ENCODE results near the gene SMIM33. TPM values are rescaled to one million over a fixed set of nuclear protein-coding genes. Genes with fewer than 3 reads are reported as not detected.
A peak's percentile ranks its signal among the peaks of the same experiment; 100 is the strongest.

The SMIM33 gene
- total and polyA plus RNA-seq, 9 of the 15 experiments (the other 6 are each of a cell fraction or from before 2014, with no cell fraction given) = not detected

GRCh38 chr5:139439013-139439903 lies 31.5 kb upstream of the SMIM33 start, which contains the start of gene DNAJC18 (continued):
- peak; percentile 37 to 39; a peak in 1 of 4 replicates for TF ChIP-seq SIN3A (IDR thresholded peaks at IDR 0.05; ENCODE audit: borderline replicate concordance in 2 of 2, control insufficient read depth in 1 of 2, low read depth in 2 of 2, low read length in 2 of 2)
- TF ChIP-seq HNRNPUL1 (IDR thresholded peaks at IDR 0.05; ENCODE audit: low read length) = no peak
- peak in 1 of 2 experiments; percentile 70; a peak in 3 of 4 replicates for TF ChIP-seq MNT (conservative IDR thresholded peaks at IDR 0.05)
- TF ChIP-seq SIN3B (IDR thresholded peaks at IDR 0.05; ENCODE audit: low read depth) = peak; percentile 35; the same call in 1 of the 2 replicates
- no peak for TF ChIP-seq MTF1 (CRISPR knock-in tag; IDR thresholded peaks at IDR 0.05; ENCODE audit: borderline replicate concordance)
- TF ChIP-seq POU5F1 (IDR thresholded peaks at IDR 0.05; ENCODE audit: borderline replicate concordance, low read depth, low read length, partially characterized antibody) = peak; percentile 40
- no peak for TF ChIP-seq XRCC5 (IDR thresholded peaks at IDR 0.05; ENCODE audit: low read depth, low read length)
- peak in 1 of 2 experiments; percentile 78; a peak in 2 of 4 replicates for TF ChIP-seq HDAC1 (IDR thresholded peaks at IDR 0.05)
- TF ChIP-seq TRIM24 (IDR thresholded peaks at IDR 0.05) = no peak
- TF ChIP-seq NFIX (CRISPR knock-in tag; IDR thresholded peaks at IDR 0.05; ENCODE audit: low read depth) = no peak
- no peak for TF ChIP-seq CHD2 (IDR thresholded peaks at IDR 0.05; ENCODE audit: low read depth, low read length)
- TF ChIP-seq GATAD2B (IDR thresholded peaks at IDR 0.05; ENCODE audit: borderline replicate concordance) = no peak
- TF ChIP-seq E4F1 (CRISPR knock-in tag; IDR thresholded peaks at IDR 0.05; ENCODE audit: borderline replicate concordance) = no peak
- peak; percentile 74 for TF ChIP-seq CXXC5 (CRISPR knock-in tag; IDR thresholded peaks at IDR 0.05)
- TF ChIP-seq CCNT2 (IDR thresholded peaks at IDR 0.05; ENCODE audit: borderline replicate concordance, extremely low read depth, insufficient read length, low read depth, low read length) = no peak
- TF ChIP-seq U2AF2 (optimal IDR thresholded peaks at IDR 0.05; ENCODE audit: low read depth, low read length) = no peak
- 0 out of 2 replicates have a peak, but pooled peaks have one; percentile 32 for TF ChIP-seq SMARCA4 (IDR thresholded peaks at IDR 0.05)
- TF ChIP-seq CUX1 (CRISPR knock-in tag; IDR thresholded peaks at IDR 0.05) = no peak

All from K562 (cell line).